ENCODE results near the gene TFEB.

DNA sequence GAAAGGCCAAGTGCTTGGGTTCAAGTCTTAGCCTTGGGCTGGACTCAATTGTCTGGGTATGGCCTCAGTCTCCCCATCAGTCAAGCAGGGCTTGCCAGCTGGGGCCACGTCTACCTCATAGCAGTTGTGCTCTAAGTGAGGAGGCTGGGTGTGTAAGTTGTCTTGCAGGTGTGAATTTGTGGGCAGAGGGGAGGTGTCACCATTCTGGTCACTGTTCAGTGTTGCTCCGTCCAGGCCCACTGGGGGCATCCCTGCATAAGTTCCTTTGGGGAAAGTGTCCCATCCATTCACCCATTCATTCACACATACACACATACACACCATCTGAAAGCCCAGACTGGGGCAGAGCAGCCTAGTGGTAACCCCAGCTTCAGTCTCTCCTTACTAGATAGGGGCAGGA lies 36.3 kb downstream of the TFEB start:
- TF ChIP-seq, protein P1, sequence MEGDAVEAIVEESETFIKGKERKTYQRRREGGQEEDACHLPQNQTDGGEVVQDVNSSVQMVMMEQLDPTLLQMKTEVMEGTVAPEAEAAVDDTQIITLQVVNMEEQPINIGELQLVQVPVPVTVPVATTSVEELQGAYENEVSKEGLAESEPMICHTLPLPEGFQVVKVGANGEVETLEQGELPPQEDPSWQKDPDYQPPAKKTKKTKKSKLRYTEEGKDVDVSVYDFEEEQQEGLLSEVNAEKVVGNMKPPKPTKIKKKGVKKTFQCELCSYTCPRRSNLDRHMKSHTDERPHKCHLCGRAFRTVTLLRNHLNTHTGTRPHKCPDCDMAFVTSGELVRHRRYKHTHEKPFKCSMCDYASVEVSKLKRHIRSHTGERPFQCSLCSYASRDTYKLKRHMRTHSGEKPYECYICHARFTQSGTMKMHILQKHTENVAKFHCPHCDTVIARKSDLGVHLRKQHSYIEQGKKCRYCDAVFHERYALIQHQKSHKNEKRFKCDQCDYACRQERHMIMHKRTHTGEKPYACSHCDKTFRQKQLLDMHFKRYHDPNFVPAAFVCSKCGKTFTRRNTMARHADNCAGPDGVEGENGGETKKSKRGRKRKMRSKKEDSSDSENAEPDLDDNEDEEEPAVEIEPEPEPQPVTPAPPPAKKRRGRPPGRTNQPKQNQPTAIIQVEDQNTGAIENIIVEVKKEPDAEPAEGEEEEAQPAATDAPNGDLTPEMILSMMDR (IDR thresholded peaks at IDR 0.05): no peak
- TF ChIP-seq ZFX (IDR thresholded peaks at IDR 0.05; ENCODE audit: borderline replicate concordance): no peak

Data from 22Rv1 (cell line).